ENCODE results near the gene NR2F2.
"Not testable (repeated sequence)": the region's sequence is repeated elsewhere in the genome, so short reads cannot be mapped to it uniquely, and the experiment has no call there.

The NR2F2 gene

DNA sequence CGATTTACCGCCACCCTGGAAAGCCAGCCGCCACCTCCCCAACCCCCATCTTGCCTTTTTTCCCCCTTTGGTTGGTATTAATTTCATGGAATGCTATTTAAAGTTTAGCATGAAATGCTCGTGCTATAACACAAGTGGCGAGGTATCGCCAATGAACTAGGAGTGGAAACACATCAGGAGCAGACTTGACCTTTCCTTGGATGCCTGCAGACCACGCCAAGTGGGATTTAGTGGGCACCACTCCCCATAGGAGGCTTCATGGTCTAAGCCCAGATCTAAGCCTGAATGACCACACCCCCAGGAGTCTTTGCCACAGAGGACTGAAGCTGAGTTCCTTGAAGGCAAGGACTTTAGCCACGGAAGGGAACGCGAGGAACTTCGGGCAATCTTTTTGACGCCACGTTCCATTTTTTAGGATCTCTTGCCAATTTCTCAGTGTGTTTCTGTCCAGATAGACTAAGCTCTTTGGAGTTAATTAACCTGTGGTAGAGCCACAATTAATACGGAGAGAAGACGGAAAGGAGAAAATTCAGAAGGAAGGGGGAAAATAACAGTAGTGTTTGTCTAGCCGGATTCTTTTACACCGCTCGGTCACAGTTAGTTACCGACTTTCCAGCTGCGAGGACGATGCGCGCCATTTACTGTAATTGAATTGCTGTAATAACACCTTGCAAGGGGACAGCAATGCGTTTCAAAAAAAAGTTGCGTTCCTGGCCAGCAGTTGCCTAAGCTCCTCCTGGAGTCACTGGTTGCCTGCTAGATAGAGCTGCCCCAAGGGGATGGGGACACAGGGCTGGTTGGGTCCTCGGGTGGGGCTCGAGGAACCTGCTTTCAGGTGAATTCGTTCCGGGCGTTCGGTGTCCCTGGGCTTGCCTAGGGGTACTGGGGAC, 37.1 kb downstream of the NR2F2 start:
- DNase-seq (ENCODE audit: low read depth) = no peak

GRCh38 chr15:96369351-96369750, 38.9 kb downstream of the NR2F2 start:
- no peak for DNase-seq (ENCODE audit: low read depth)

DNA sequence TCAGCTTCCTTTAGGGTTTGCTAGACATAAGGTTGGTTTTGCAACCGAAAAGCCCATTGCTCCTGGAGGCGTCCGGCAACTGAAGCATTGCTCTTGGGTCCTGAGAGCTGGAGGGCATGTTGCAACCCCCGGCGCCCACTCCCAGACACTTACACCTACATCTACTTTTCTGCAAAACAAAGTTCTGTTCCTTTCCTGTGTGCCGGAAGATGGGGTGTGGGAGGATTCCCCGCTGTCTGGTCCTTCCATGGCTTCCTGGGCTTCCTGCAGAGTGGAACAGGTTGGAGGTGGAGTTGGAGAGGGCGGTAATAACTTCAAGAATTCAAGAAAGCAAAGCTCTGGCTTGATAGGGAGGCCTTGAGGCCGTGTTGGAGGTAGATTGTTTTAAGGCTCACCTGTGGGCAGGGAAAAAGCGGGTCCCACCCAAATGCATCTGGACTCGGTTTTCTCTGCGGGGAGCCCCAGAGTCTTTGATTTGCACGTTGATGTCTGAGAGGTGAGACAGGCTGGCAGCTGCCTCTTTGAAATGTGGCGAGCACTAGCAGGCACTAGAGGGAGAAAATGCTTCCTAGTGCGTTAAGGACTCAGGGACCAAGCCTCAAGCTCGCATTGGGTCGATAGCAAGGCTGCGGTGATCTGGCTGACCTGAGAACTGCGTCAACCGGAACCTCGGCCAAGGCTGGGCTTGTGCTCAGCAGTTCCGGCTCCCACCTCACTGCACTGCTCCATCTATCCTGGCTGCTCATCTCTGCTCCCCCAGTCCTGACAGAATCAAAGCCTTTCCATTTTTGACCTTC, 39.5 kb downstream of the NR2F2 start:
- no peak for DNase-seq (ENCODE audit: low read depth)

DNA sequence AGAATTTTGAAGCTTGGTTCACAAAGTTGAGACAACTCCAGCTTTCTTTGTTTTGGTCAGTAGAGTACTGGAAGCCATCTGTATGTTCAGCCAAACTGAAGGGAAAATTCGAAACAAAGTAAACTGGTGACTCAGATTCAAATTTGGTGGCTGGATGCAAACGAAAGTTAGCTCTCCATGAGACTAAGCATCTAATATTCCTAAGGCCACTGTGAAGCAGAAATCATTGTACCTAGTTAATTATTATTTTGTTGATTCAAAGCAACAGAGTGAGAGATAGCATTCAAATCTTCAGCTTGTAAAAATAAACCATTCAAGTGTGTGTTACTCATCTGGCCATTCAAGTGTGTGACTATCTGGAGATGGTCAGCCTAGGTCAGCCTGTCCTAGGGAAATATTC, 42.1 kb downstream of the NR2F2 start:
- no peak for DNase-seq (ENCODE audit: low read depth)

DNA sequence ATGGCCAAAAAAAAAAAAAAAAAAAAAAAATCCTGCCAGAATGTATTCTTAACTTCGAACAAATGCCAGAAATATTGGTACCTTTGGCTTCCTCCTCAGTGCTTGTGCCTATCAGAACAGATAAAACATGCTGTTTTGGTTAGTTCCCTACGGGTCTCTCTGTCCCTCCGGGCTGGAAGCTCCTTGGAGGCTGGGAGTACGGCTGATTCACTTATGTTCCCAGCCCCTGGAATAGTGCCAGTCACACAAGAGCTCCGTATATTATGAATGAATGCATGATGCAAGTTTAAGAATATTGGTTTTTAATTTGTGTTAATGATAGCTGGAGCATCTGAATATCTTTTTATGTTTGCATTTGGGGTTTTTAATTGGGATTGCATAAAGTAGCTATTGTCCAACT, 44.0 kb downstream of the NR2F2 start:
- DNase-seq (ENCODE audit: low read depth) = no peak

GRCh38 chr15:96379592-96379991, 49.1 kb downstream of the NR2F2 start:
- not testable (repeated sequence) for DNase-seq (ENCODE audit: low read depth)

GRCh38 chr15:96381463-96381862, 51.0 kb downstream of the NR2F2 start:
- no peak for DNase-seq (ENCODE audit: low read depth)

- DNase-seq (ENCODE audit: low read depth) = no peak
These were observed 54.7 kb downstream of the NR2F2 start for GRCh38 chr15:96385195-96385594.

DNA sequence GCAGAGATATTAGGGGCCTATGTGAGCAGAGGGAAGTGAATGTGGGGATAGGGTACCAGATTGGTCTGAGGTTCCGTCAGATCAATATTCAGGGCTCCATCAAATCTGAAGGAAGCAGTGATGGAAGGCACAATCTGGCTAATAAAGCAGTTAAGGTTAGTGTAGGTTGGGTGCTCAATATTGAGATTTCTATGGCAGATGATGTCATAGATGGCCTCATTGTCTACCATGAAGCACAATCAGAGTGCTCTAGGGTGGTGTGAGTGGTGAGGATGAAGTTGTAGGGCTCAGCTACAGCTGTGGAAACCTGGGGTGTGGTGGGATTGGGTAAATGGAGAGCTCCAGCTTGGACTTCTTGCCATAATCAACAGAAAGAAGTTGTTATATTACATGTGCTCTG, 58.2 kb downstream of the NR2F2 start:
- DNase-seq (ENCODE audit: low read depth) = no peak

Measured in activated T-cell treated with anti-CD3 and anti-CD28 coated beads for 24 hours (primary cell).